Activated naive CD4-positive, alpha-beta T cell treated with anti-CD3 and anti-CD28 coated beads, Interleukin-2, amount 50 U/mL, for 16 hours (primary cell): Measurements from ENCODE around the gene TADA3.
"Not testable (repeated sequence)": the region's sequence is repeated elsewhere in the genome, so short reads cannot be mapped to it uniquely, and the experiment has no call there.

Source experiments
- DNase-seq: peaks from one replicate; pipeline ENCODE4 v3.0.0-alpha.2; 2020

The TADA3 gene

DNA sequence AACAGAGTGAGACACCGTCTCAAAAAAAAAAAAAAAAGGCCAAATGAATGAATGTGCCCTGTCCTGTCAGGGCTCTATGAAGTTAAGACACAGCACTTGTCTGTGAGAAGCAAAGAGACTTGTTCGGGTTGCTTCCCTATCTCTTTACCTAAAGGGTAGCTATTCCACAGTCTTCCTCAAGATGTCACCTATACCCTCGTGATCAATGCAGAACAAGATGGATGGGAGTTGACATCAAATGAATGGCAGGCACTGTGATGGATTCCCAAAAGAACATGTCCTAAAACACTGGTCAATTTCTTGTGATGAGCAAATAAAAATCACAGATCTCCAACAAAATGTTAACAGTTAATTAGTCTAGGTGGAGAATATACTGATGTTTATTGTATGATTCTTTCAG lies 9.5 kb downstream of the TADA3 start:
- no peak for DNase-seq

GRCh38 chr3:9781978-9782603 lies 10.2 kb downstream of the TADA3 start:
- no peak for DNase-seq

GRCh38 chr3:9781551-9781950 lies 10.7 kb downstream of the TADA3 start:
- no peak for DNase-seq

DNA sequence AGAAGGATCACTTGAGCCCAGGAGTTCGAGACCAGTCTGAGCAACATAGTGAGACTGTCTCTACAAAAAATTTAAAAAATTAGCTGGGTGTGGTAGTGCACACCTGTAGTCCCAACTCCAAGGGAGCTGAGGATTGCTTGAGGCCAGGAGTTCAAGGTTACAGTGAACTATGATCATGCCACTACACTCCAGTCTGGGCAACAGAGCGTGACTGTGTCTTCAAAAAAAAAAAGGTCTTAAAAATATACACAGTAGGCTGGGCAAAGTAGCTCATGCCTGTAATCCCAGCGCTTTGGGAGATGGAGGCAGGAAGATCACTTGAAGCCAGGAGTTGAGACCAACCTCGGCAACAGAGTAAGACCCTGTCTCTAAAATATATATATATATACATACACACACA lies 11.4 kb downstream of the TADA3 start:
- no peak for DNase-seq

DNA sequence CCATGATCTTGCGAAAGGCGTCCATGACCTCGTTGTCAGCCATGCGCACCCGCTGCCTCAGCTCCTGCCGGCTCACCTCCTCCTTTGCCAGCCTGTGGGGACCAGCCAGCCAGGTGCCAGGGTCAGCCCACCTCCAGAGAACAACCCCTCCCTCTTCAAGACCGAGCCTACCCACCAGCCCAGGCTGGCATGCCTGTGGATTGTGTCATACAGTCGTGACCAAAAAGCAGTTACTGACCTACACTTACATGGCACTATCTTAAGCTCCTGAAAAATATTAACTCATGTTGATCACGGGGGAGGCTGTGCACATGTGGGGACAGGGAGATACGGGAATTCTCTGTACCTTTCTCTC lies 11.8 kb downstream of the TADA3 start:
- DNase-seq = no peak

GRCh38 chr3:9779721-9780457 lies 12.4 kb downstream of the TADA3 start:
- peak; percentile 17 for DNase-seq

GRCh38 chr3:9779075-9779593 lies 13.1 kb downstream of the TADA3 start:
- no peak for DNase-seq

DNA sequence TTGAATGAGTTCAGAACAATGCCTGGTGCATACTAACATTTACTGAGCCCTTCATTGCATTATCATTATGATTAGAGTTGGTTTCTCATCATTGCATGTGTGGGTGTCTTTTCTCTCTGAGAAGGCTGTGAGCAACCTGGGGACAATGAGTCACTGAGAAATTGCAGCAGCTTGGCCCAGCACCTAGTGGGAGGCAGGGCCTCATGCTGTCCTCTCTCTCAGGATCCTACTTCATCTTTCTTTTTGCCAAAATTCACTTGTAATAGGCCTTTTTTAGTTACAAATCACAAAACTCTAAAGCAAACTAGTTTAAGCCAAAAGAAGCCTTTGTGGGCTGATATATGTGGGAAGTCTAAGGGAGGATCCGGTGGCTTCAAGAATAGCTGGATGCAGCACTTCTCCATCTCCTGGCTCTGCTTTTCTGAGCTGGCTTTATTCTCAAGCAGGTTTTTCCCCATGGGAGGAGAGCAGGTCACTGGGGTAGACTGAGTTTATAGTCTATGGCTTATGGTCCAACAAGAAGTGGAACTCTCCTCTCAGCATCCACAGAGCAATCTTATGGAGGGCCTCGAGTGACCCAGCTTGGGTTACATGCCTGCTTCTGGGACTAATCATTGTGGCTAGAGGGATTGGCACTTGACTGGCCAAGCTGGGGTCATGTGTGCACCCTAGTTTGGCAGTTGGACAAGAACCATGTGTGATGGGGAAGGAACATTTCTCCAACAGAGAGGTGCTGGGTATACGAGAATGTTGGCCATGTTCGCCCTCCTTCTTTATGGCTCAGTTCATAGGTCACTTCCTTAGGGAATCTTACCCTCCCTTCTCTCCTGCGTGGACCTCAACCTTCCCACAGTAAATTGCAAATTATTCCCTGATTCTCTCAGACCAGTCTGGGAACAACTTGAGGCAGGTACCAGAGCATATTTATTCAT lies 13.9 kb downstream of the TADA3 start:
- peak; percentile 77 for DNase-seq

GRCh38 chr3:9777694-9778021 lies 14.6 kb downstream of the TADA3 start:
- peak; percentile 19 for DNase-seq

DNA sequence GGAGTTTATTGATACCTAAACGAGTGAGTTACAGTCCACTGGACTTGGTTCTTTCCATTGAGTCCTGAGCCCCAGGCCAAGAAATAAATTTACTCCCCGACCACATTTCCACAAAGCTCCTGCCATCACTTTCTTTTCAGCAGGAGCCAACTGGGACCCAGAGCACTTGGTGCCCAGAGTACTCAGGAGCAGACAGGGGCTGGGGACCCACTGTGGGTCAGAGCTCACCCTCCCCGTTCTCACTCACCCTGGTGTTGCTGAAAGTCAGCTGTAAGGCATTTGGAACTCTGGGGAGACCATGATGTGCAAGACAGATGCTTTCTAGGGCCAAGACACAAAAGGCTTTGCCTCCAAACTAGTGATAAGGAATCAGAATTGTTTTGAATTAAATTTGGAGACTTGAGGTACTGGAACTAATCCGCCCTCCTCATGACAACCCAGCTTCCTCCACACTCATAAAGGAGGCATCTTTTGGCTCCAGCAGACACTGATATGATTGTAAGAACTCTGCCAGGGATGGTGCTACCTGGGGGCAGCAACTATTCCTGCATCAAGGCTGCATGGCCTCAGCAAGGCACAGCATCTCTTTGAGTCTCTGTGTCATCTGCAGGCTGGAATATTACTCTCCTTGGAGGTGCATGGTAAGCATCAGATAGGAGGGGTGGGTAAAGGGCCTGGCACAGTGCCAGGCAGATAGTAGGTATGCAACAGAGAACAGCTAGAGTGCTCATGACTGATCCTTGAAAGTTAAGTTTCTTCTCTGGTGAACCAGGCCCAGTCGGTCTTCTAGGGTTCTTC lies 15.2 kb downstream of the TADA3 start:
- no peak for DNase-seq

- not testable (repeated sequence) for DNase-seq
These were observed 21.3 kb downstream of the TADA3 start for GRCh38 chr3:9771007-9771406.

DNA sequence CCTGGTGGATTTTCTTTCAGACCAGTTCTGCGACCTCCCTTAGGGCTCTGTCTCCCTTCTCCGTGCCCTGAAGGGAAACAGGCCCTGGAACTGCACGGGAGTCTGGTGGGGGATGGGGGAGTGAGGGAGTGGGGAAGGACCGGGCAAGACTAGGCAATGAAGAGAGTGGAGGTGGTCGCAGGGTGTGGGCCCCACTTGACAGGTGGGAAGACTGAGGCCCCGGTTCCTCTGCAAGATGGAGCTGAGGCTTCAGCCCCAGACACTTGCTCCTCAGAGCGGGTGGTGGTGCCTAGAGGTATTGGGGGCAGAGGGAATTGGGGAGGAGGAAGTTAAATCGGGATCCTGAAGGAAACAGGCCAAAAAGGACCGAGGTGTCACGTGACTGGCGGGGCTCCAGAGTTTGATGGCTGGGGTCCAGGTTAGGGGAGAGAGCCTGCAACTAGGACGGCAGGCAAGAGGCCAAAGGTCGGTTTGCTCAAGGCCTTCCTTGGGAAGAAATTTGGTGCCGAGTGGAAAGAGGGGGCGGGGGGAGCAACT lies 21.9 kb downstream of the TADA3 start:
- DNase-seq = no peak

- DNase-seq = peak; percentile 67
These were observed 22.6 kb downstream of the TADA3 start, which contains the start of gene CAMK1 for GRCh38 chr3:9769426-9770275. Gene CAMK1, minus strand, starts transcription at chr3:9769947. Its CDS starts 2,198 bp downstream, at chr3:9767749.

DNA sequence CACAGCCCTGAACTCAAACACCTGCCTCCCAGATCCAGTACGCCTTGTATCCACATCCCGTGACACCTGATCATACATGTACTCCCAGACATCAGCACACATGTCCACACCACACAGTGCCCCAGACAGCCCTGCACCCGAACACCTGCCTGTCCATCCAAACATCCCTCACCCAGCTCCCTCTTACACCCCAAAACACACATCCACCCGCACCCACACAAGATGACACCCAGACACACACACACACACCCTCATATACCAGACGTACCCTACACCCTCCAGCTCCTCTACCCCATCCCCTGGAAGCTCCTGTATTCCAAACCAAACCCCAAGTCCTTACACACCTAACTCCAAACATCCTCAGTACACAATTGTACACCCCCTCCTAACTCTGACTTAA lies 23.3 kb downstream of the TADA3 start:
- no peak for DNase-seq

- no peak for DNase-seq
These were observed 24.0 kb downstream of the TADA3 start for GRCh38 chr3:9768141-9768775.

GRCh38 chr3:9767418-9767817 lies 24.9 kb downstream of the TADA3 start:
- no peak for DNase-seq

DNA sequence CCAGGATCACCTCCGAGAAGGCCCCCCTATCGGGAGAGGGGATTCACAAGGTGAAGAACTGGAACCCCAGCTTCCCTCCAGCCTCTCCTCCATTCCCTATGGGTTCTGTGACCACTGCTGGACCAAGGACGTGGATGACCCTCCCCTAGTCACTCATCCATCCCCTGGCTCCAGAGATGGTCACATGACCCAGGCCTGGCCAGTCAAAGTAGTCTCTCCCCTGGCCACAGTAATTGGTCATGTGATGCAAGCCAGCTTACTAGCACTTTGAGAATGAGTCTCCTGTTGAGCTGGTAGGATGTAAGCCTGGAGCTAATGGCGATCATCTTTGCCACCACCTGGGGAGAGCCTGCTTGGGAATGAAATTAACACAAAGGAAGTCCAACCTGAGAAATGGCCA lies 26.4 kb downstream of the TADA3 start:
- no peak for DNase-seq

DNA sequence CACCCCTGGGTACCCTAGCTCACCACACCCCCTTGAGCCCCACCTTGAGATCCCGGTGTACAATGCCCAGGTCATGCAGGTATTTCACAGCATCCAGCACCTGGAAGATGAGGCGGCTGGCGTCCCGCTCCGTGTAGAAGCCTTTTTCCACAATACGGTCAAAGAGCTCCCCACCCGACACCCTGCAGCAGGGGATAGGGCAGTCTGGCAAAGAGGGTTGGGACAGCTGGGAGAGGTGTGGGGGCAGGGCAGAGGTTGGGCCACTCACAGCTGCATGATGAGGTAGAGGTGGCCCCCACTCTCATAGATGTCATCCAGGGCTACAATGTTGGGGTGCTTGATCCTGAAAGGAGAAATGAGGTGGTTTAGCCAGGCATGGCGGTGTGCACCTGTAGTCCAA lies 29.4 kb downstream of the TADA3 start:
- no peak for DNase-seq

- DNase-seq = no peak
These were observed 30.4 kb downstream of the TADA3 start for GRCh38 chr3:9761919-9762318.

DNA sequence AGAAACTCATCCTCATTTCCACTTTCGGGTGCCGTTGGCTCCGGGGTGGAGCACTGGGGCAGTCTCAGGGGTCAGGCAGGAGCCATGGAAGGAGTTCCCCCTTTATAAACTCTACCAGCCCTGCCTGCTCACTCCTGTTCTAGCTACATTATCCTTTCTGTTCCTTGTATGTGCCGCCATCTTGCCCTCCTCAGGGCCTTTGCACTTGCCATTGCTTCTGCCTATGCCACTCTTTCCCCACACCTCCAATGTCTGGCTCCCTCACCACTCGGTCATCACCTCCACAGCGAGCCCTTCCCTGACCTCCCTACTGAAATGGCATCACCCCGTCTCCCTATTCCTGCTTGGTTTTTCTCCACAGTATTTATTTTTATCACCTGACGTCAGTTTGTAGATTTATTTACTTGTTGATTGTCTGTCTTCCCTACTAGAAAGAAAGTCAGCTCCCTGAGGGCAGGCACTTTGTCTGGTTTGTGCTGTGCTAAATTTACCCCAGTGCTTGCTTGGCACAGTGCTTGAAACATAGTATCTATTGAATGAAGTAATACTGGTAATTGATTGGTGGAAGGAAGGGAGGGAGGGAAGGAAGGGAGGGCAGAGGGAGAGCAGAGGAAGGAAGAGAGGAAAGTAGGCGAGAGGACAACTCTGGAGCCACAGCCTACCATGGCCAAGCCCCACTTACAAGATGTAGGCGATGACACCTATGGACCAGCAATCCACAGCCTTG lies 31.3 kb downstream of the TADA3 start:
- no peak for DNase-seq
